GM19099 (cell line): ENCODE data around the gene HK3.

Source experiments
- POLR2A ChIP-seq: IDR thresholded peaks from 3 replicates; pipeline ENCODE4 v1.6.1; 2011; ENCODE audit warnings: low read depth; ENCODE audit not compliant: insufficient read length; ENCODE audit errors: extremely low read depth

The HK3 gene

GRCh38 chr5:176890455-176891330, 8.5 kb downstream of the HK3 start:
- TF ChIP-seq POLR2A: no peak

GRCh38 chr5:176889321-176890280, 9.5 kb downstream of the HK3 start:
- TF ChIP-seq POLR2A: no peak

- TF ChIP-seq POLR2A: no peak
Measured at GRCh38 chr5:176888865-176889165, 10.3 kb downstream of the HK3 start.

GRCh38 chr5:176888016-176888864, 10.9 kb downstream of the HK3 start:
- TF ChIP-seq POLR2A: no peak

GRCh38 chr5:176887252-176887849, 11.8 kb downstream of the HK3 start:
- TF ChIP-seq POLR2A: no peak

GRCh38 chr5:176886336-176887251, 12.6 kb downstream of the HK3 start:
- no peak for TF ChIP-seq POLR2A

- no peak for TF ChIP-seq POLR2A
Measured at GRCh38 chr5:176884571-176884890, 14.6 kb downstream of the HK3 start.

- no peak for TF ChIP-seq POLR2A
Measured at GRCh38 chr5:176883700-176884570, 15.2 kb downstream of the HK3 start.

- TF ChIP-seq POLR2A: no peak
Measured at GRCh38 chr5:176882567-176882903, 16.6 kb downstream of the HK3 start.

- no peak for TF ChIP-seq POLR2A
Measured at GRCh38 chr5:176881816-176882566, 17.2 kb downstream of the HK3 start.

GRCh38 chr5:176881021-176881749, 18.0 kb downstream of the HK3 start:
- no peak for TF ChIP-seq POLR2A
